T-helper 9 cell (primary cell): ENCODE results near the gene C6orf118.

Source experiments
- DNase-seq: peaks from one replicate; pipeline ENCODE4 v3.0.0-alpha.2; 2020
- total RNA-seq, 2 donors: gene quantifications; one replicate each; lab custom pipeline; 2026; lab: John Stamatoyannopoulos, UW

Gene C6orf118
- total RNA-seq: 0 reads per million in 2 donors

DNA sequence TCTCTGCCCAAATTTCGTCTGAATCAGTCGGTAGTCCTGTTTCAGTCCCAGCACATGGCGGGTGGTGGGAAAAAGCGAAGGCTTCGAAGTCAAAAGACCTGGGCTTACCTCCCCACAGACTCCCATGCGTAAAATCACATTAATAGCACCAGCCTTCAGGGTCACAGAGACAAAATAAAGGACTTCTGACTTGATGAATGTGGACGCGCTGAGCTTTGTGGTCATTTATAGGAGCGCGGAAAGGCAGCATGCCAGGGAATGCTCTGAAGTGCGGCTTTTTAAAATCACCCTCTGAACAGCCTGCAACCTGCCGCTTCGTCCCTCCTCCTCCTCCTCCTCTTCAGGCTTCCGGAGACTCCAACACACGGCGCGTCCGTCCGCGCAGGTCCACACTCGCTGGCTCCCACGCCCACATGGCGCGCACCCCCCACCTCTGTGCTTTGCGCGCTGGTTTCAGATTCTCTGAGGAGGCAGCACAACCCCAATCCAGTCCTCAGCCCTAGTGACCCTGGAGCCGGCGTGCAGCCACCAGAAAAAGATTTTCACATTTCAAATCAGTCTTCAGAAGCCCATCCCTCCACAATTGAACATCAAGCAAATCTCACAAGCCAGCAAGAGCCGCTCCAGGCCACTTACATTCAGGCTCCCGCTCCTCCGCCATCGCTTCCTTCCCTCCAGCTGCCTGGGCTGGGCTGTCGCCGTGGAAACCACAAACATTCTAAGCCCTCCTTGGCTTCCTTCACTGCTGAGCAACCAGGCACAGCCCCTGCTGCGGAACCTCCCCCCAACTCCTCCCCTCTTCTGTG lies at the start of gene C6orf118:
Gene C6orf118, minus strand, starts transcription at position 680 of the 806 bp plus-strand sequence. Its CDS starts 19 bp downstream, at position 661.
- DNase-seq: no peak

DNA sequence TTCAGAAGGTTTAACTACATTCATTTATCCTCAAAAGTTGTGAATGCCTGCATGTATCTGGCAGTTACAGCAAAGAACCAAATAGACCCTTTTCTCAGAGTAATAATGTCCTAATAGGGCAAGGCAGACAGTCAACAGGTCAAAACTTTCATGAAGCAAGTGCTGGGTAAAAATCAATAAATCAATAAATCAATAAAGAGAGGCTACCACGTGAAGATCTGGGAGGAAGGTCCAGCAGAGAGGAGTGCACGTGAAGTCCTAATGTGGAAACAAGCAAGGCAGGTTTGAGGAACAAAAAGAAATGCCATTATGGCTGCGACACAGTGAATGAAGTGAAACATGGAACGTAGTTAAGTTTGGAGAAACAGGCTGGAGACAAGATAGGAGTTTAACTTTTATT lies 36.3 kb upstream of the C6orf118 start:
- DNase-seq: no peak

DNA sequence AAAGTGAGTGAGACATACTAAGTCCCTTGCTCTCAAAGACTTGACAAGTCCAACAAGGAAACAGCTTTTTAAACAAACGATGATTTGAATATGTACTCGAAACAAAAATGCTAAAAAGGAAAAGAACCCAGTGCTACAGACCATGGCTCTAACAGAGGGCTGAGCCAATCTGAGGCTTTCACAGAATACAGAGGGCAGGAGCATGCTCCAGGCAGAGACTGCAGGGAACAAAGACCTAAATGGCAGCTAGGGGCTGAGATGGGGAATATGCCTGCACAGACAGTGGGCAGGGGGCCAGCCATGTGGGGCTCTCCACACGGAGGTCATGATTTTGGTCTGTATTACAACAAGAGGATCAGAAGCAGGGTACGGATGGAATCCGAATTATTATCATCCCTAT lies 31.1 kb upstream of the C6orf118 start:
- DNase-seq: no peak

DNA sequence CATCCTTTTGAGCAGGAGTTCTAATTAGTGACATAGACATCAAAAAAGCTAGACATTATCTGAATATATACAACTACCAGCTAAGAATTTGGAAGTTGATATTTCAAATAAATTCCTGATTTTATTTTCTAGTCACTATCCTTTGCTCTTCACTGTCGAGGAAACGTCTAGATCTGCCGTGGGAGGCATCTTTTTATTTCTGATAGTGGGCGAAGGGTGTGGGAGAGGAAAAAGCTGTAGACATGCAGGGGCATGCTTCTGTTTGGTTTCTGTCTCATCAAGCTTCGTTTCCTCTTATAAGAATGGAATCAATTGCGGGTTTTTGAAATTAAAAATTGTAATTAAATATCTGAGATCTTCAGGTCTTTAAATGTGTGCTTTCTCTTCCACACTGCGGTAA lies 16.2 kb upstream of the C6orf118 start:
- DNase-seq: no peak

DNA sequence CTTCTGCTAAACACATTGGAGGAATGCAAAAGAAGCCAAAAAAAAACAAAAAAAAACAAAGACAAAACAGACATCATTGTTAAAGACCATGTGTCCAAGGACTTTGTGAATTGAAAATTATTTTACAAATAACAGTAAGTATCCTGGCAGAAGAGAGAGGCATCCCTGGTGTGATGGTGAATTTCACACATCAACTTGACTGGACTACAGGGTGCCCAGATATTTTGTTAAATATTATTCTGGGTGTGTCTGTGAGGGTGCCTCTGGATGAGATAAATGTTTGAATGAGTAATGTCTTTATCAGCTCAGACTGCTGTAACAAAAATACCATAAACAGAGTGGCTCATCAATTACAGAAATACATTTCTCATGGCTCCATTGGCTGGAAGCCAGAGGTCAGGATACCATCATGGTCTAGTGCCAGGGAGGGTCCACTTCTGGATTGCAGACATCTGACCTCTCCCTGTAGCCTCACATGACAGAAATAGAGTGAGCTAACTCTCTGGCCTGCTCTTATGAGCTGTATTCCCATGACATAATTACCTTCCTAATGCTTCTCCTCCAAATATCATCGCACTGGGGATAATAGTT lies 12.2 kb upstream of the C6orf118 start:
- no peak for DNase-seq

DNA sequence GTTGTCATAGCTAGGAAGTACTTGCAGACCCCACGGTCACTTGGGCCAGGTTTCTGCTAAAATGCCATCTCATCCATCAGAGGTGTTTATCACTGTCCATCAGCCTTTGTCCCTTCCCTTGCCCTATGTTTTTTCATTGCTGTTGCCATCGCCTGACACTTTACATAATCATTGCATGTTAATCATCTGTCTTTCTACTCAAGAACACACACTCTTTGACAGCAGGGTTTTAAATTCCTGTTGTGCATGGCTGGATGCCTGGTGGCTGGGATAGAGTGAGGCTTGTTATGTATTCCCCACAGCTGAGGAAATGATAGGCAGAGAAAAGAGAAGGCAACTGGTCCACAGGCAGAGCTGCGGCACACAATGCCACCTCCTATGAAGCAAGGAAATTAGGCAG lies 11.7 kb upstream of the C6orf118 start:
- no peak for DNase-seq

DNA sequence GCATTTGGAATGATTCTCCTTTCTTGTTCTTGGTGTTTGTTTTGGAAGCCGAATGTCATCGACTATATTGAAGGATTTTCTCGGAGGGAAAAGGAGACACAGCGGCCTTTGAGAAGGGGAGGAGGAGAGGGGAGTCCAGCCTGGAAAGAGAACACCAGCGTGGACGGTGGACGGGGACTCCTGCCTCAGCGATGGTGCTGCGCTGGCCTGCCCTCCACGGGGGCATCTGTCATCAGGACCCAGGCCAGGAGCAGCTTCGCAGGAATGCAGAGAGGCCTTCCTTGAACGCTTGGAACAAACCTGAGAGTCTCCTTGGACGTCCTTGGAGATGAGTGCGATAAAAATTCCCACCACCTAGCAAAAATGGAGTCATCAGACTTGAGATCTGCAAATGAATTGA lies 8.3 kb upstream of the C6orf118 start:
- DNase-seq: no peak

DNA sequence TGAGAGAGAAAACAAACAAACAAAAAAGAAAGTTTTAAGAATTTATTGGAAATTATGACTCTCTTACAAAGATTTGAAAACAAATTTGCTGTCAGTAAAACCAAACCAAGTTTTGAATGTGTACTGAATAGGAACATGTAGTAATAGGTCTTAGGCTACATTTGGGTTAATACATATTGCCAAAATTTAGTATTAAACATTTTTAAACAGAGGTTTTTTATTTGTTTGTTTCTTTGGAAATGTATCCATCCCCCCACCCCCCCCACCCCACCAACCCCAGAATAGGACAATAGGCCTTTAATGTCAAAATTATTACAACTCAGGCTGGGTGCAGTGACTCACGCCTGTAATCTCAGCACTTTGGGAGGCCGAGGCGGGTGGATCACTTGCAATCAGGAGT lies 2.5 kb downstream of the C6orf118 start:
- no peak for DNase-seq

DNA sequence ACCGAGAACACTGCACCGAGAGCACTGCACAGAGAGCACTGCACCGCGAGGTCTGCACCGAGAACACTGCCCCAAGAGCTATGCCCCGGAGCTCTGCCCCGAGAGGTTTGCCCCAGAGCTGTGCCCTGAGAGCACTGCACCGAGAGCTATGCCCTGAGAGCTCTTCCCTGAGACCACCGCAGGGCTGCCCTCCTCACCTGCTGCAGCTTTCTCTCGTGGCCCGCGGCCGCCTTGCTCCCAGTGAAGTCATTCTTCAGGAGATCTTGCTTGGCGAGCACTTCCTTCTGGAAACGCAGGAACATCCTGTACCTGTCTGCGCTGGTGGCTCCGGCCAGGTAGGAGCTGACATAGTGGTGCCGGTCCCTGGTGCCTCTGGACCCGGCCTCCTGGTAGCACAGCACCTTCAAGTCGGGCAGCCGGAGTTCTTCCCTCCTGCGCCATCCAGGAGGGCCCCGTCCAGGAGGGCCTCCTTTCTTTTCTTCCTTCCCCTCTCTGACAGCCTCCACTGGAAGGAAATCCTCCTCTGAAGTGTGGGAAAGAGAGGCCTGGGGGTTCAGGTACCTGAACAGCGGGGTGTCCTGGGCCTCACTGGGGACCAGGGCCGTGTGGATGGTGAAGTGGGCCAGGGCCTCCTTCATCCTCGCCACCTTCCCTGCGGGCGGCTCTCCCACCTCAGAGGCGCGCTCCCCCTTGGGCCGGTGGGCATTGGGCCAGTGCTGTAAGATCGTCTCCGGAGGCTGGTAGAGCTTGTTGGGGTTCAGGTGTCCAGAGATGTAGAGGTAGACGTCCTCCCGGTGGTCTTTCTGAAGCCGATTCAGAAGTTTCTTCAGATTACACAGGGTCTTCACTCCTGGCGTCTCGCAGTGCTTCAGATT lies 7.8 kb downstream of the C6orf118 start:
- no peak for DNase-seq

DNA sequence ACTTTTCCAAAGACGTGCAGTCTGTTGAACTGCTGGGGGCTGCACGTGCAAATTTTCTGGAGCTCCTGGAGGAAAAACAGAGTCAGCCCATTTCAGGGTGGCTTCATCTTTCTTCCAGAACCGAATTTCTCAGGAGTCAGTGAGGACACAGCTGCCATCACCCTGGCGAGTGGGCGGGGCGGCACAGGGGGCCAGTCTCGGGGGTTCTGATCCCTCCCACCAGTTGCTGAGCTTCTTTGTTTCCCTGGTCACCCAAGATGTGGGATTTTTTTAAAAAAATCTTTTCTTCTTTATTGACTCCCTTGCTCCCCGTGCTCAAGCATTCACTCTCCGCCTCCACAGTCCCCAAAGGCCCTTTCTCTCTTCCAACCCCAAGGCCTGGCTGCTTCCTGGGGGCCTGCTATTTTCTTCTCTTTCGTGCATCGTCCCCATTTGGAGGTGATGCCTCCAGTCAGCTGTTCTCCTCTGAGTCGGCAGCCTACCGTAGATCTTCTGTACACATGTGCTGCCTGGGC lies 8.9 kb downstream of the C6orf118 start:
- no peak for DNase-seq

DNA sequence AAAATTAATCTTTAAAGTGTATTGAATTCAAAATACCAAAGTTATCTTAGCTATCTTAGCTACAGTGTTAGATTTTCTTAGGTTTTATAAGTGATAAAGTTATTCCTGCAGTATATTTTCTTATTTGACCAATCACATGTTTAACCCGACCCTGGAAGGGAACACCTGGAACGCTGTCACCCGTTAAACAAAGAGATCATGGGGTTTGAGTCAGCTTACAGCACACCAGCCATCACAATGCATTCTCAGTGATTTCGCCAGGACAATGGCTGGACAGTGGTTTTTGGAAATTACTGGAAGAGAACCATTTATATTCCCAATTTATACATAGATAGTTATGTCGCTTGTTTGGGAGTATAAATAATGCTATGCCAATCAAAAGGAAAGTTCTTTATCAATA lies 10.5 kb downstream of the C6orf118 start:
- DNase-seq: no peak

DNA sequence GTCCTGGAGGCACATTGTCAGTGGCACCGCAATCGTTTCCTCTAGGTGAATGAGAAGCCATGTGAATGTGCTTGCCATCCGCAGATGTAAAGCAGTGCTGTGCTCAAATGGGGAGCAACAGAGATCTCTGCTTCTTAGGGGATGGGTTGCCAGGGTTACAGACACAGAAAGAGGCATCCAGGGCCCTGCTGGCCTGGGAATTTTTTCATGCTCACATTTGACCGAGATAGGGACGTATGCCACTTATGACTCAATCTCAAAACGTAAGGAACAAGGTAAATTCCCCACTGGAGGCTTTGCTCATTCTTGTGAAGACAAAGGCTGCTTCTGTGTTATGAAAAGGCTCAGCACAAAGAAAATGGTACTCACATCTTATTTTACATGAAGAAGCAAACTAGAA lies 11.0 kb downstream of the C6orf118 start:
- DNase-seq: no peak

DNA sequence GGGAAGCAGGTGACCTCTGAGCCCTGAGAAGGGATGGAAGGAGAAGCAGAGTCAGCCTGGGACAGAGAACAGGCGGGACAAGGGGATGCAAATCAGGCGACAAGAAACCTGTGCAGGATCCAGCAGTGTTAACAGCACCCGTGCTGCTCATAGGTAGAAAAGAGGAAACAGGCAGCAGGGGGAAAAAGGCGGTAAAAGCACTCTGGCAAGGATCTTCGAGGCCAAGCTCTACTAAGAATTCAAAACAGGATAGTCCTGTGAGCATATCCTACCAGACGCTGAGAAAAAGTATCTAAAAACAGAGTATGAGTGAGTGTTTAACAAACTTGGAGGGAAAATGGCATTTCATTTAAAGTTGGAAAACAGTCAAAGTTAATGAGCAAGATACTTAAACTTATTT lies 16.7 kb downstream of the C6orf118 start:
- no peak for DNase-seq

DNA sequence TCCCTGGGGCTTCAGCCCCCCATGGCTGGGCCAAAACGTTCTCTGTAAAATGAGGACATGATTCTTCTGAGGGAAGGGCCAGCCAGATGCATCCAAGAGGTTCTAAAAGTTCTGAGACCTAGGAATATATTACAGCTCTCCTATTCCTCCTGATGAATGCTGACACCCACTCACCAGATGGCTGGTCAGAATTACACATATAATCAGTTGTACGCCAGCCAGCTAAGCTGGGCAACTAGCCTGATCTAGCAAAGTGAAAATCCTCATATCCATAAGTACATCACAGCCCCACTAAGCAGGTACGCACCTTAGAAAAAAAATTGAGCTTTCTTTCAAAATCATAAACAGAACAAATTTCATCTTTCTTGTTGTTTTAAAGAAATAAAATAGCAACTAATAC lies 34.8 kb downstream of the C6orf118 start:
- DNase-seq: no peak

DNA sequence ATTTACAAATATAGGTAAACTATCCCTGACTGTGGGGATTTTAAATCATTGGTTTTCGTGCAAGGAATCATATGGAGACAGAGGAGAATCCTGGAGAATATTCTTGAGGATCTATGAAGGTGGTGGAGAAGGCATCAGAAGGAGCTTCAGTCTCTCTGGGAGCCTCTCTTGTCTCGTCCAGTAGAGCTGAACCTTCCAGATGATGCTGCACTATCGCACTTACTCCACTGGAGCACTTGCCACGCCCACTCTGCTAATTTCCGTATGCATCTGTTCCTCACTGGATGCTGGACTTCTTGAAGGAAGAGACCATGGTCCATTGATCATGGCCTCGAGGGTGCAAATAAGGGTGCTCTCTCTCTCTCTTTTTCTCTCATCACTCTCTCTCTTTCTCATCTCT lies 36.8 kb downstream of the C6orf118 start:
- DNase-seq: no peak

DNA sequence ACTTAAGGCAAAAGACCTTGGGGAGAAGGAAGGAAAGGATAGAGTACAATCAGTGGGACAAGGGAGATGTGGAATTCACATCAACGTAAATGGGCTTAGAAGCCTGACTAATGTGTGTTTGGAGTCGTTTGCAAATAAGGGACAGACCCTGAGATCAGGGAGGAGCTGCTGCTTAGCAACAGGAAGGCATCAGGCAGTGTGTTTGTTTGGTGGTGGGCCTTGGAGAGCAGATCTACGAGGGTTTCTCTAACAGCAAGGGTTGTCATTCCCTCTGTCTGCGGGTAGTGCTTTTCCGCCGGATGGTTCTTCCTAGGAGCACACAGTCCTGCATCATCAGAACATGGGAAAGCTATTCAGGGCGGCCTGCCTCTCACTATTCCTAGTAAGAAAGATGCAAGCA lies 40.4 kb downstream of the C6orf118 start:
- DNase-seq: no peak

DNA sequence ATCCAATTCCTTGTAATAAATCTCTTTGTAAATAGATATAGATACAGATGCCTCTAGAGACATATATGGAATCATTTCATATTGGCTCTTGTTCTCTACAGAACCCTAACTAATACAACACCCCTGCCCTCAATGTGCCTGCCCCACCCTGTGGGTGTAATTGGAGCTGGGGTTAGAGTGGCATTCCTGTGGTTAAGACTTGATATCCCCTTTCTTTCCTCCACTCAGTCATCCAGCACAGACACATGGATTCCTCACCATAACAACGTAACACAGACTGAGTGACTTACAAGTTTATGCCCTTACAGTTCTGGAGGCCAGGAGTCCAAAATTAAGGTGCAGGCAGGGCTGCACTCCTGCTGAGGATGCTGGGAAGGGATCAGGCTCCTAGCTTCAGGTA lies 42.8 kb downstream of the C6orf118 start:
- DNase-seq: no peak

DNA sequence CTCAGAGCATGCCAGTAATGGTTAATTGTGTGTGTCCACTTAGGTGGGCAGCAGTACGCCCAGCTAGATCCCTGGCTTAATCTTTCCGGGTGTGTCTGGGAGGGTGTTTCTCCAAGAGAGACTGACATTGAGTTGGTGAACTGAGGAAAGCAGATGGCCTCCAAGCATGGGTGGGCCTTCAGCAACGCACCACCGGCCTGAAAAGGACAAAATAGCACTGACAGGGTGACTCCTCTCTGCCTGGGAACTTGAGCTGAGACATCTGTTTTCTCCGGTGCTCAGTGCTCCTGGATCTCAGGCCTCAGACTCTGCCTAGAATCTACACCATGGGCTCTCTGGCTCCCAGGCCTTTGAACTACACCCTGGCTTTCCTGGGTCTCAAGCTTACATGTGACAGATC lies 43.2 kb downstream of the C6orf118 start:
- DNase-seq: no peak

DNA sequence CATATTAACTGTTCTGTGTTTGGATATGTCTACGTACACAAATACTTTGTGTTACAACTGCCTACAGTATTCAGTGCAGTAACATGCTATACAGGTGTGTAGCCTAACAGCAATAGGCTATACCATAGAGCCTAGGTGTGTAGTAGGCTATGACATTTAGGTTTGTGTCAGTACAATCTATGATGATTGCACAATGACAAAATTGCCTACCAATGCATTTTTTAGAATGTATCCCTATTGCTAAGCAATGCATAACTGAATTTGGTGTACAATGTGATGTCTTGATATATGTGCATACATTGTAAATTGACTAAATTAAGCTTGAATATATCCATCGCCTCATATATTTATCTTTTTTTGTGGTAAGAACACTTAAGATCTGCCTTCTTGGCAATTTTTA lies 48.9 kb downstream of the C6orf118 start:
- DNase-seq: no peak

DNA sequence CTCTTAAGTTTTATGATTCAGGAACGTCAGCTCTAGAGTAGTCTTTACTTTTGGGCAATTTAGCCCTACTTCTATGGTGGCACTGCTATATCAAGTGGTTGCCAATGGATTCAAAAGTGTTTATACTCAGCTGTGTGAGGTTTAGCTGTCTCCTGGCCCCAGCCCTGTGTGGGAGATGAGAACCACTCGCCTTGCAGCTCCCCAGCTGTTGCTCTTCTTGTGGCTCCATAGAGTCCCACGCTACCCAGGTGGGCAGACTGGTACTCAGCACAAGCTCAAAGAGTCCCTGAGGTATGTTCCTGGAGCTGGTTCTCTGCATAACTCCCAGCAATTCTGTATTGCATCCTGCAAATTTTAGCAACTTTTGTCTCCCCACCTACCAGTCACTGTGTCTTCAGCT lies 59.6 kb downstream of the C6orf118 start:
- DNase-seq: no peak

DNA sequence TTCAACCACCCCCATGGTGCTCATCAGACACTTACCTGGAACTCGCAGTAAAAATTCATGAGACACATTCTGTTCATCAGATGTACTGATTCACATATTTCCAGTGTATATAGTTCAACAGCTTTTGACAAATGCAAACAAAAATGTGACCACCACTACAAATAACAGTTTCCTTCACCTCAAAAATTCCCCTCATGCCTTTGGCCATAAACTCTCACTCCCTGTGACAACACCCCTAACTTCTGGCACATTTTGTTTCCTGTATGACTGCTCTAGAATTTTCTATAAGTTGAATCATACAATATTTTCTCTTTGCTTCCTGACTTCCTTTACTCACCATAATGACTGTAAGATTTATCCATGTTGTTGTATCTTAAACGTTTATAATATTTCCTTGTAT lies 63.7 kb downstream of the C6orf118 start:
- DNase-seq: no peak

DNA sequence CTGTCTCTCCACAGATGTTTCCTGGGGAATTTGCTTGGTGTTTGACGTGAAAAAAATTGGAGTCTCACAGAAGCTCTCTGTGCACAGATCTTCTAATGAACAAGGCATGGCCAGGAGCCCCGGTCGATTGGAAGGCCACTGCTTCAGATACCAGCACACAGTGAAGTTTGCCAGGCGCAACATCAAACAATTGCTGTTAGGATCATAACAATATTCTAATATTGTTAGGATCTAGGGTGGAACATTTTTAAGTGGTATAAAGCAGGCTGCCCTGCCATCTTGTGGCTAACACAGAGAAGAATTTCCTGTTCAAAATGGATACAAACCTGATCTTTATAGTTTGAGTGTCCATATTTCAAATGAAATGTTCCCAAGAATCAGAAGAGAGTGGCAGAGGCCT lies 64.1 kb downstream of the C6orf118 start:
- DNase-seq: no peak

DNA sequence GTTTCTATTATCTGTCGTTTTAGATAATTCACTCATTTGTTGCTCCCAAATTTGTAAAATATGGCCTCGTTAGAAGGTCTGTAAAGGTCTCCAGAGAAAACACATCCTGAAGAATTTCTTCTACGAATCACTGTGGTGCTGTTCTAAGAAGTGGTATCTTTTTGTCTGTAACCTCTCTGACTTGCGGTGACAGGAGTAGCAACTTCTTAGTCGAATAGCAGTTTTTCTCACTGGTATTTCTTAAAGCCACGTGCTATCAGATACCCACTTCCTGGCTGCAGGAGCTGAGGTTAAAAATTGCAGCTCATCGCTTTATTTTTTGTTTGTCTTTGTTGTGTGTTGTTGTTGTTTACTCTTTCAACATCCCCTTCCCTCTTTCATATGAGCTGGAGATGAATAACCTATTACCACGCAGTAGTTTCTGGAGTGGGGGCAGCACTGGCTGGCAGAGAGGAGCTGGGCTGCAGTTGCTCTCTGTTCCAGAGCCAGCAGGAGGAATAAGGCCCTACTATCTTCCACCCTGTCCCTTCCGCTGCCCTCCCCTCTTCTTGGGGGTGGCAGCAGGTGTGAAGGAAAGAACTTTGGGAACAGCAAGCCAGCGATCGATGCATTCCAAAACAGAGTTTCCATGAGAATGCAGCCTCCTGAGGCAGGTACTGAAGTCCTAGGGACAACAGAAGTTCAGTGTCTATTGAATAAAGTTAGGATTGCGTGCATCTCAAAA lies 64.7 kb downstream of the C6orf118 start:
- no peak for DNase-seq
